Right lobe of liver (tissue), 6 donors: Measurements from ENCODE around the gene JAG1. TPM values are rescaled to one million over a fixed set of nuclear protein-coding genes. Genes with fewer than 3 reads are reported as not detected.

Experiments used
- ATAC-seq, 4 donors: fragments of 200-7000 bp; cut with Tn5 transposase; one replicate each; pipeline ENCODE4 v1.9.1; 2020; ENCODE audit warnings: mild to moderate bottlenecking in 4 of 4, moderate library complexity in 4 of 4
- DNase-seq, 3 donors: peaks; one replicate each; pipeline ENCODE4 v3.0.0-alpha.2; 2020
- H3K27ac ChIP-seq, 3 donors: fragments of 200-600 bp; one replicate each; pipeline ENCODE4 v1.8.0; 2022
- H3K27me3 ChIP-seq, 2 donors: fragments of 200-600 bp; one replicate each; pipeline ENCODE4 v1.8.0; 2022
- H3K36me3 ChIP-seq, 4 donors: fragments of 200-600 bp; sonication (generic) in 1 of 4; one replicate each; pipeline versions ENCODE4 v1.5.1 to v1.8.0; 2017 to 2022; ENCODE audit warnings: control low read depth in 1 of 4
- H3K4me1 ChIP-seq, 4 donors: fragments of 200-600 bp; sonication (generic) in 1 of 4; one replicate each; pipeline versions ENCODE4 v1.5.1 to v1.8.0; 2017 to 2022; ENCODE audit warnings: control low read depth in 1 of 4
- H3K4me3 ChIP-seq, 3 donors: fragments of 200-600 bp; one replicate each; pipeline ENCODE4 v1.8.0; 2022
- H3K9me3 ChIP-seq, 4 donors: fragments of 200-600 bp; sonication (generic) in 1 of 4; one replicate each; pipeline versions ENCODE4 v1.5.1 to v1.8.0; 2017 to 2022; ENCODE audit warnings: control low read depth in 1 of 4
- POLR2A ChIP-seq: fragments of 450-650 bp; IDR thresholded peaks from one replicate; pipeline ENCODE4 v1.6.1; 2017; ENCODE audit warnings: antibody characterized with exemption, mild to moderate bottlenecking
- WGBS: methylation state at CpG from one replicate; pipeline ENCODE4 v1.1.6; 2018; ENCODE audit warnings: low coverage, low lambda C conversion rate; ENCODE audit not compliant: insufficient coverage; ENCODE audit errors: missing lambda C conversion rate; 5-methylcytosine and 5-hydroxymethylcytosine counted together
- intact Hi-C, 2 donors: fragments of 100-400 bp; cut with DNase I; formaldehyde crosslinking; loops; one replicate each; pipeline versions ENCODE4 v1.11.2 to v1.14.1; 2022
- total RNA-seq, 6 experiments: library from RNA; depleted of rRNA in 2 of 6; stranded (reverse); fragments of >200 nt in 2 of 6; fragmentation: NEBNext Ultra II Directional in 3 of 6; extraction: Animal tissue kit (Norgen Biotek cat#: 25700) in 3 of 6; gene quantifications; one replicate each; pipeline versions ENCODE4 v1.1.0 to v1.2.4, GENCODE V29; 2016 to 2023
- TF ChIP-seq, protein P1 (sequence below), 4 donors: fragments of 200-600 bp in 3 of 4; fragments of 450-650 bp in 1 of 4; IDR thresholded peaks; one replicate each; pipeline versions ENCODE4 v1.5.1 to v1.8.0; 2016 to 2022; ENCODE audit warnings: antibody characterized with exemption in 4 of 4, mild to moderate bottlenecking in 2 of 4
- donor health status: DM: no; HTN: yes; CAD: no.
- donor health status: DM: no; HTN: no; CAD: no.
- donor health status: DM: no; HTN: no; CAD: no.
- donor health status: DM: no; HTN: yes; CAD: no.
- donor health status: DM: no; HTN: yes; CAD: no.

Gene JAG1
- total RNA-seq, 6 experiments from 2014 or later = 3.1 to 8.5 (median 6.7) TPM

DNA sequence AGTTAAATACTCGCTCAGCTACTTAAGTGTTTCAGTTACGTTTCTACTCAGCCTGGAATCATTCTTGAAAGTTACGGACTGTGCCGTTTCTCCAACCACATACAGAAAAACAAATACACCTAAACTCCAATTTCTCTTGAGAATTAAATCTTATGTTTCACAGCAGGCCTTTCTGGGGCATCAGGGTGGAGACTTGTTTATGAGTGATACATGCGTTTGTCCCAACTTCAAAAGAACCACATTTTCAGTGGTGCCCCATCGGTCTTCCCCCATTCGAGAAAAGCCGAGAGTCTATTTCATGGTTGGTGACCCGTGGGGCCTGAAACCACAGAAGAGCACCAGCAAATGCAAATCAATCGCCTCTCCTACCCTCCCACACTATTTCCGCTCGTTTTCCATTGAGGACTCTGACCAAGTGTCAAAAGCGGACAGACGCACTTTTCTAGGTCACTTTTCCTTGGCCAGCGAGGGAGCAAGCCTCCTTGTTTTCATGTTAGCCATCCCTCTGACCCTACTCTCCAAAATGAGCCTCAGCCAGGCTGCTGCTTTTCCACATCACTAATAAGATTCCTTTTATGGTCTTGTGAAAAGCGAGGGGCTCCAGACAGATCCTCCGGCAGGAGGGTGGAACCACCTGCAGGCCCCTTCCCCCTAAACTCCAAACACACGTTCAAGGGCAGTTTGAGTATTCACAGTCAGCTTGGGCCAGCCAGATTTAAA, 3.1 kb downstream of the JAG1 start:
- Histone ChIP-seq H3K36me3 (no peaks in the 10 kb centered on the region), H3K27me3 (no peaks in the 10 kb centered on the region), H3K9me3 (no peaks in the 10 kb centered on the region), H3K27ac (peak overlapping the region; percentile 15 to 96 (median 22)), H3K4me1 (no peaks in the 10 kb centered on the region), H3K4me3 (peak overlapping the region in 2 of 3 donors; percentile 7 to 69)
- DNase-seq (no peak), ATAC-seq (no peak)
- 71% methylated on average over 18 of the region's 18 CpGs for WGBS
- intact Hi-C loops = no loop called here
- TF ChIP-seq, protein P1, sequence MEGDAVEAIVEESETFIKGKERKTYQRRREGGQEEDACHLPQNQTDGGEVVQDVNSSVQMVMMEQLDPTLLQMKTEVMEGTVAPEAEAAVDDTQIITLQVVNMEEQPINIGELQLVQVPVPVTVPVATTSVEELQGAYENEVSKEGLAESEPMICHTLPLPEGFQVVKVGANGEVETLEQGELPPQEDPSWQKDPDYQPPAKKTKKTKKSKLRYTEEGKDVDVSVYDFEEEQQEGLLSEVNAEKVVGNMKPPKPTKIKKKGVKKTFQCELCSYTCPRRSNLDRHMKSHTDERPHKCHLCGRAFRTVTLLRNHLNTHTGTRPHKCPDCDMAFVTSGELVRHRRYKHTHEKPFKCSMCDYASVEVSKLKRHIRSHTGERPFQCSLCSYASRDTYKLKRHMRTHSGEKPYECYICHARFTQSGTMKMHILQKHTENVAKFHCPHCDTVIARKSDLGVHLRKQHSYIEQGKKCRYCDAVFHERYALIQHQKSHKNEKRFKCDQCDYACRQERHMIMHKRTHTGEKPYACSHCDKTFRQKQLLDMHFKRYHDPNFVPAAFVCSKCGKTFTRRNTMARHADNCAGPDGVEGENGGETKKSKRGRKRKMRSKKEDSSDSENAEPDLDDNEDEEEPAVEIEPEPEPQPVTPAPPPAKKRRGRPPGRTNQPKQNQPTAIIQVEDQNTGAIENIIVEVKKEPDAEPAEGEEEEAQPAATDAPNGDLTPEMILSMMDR (IDR thresholded peaks at IDR 0.05) = no peak
- TF ChIP-seq POLR2A = no peak

DNA sequence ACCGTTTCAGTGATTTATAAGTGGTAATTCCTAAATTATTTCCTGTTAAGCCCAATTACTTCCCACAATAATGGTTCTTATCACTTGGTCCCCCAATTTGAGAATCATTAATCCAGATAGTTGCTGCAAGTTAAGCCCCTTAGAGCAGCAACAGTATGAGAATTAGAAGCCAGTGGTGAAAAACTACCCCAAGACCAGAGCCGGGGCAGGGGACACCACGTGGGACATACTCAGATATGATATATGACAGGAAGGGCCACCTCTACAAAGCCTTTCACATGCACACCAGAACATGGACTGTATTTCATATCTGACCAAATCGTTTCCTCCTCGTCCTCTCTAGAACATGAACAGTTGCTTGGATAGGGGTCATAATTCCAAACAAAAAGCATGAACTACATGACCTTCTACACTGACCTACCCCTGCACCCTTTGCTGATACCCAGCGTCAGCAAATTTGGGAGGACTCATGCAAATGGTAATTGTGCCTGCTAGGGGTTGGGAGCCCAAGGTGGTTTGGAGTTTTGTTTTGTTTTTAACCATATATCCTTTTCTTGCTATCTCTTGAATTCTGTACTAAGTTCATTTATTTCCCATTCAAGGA, 3.9 kb downstream of the JAG1 start:
- no peak overlapping the region for H3K27ac ChIP-seq
- no peaks in the 10 kb centered on the region for H3K27me3 ChIP-seq
- intact Hi-C loops = no loop called here
- ATAC-seq = no peak
- H3K4me1 ChIP-seq = no peaks in the 10 kb centered on the region
- no peaks in the 10 kb centered on the region for H3K36me3 ChIP-seq
- WGBS = 53% methylated on average over 6 of the region's 6 CpGs
- no peaks in the 10 kb centered on the region for H3K9me3 ChIP-seq
- TF ChIP-seq, protein P1 (IDR thresholded peaks at IDR 0.05) = no peak
- TF ChIP-seq POLR2A = no peak
- H3K4me3 ChIP-seq = no peak overlapping the region
- DNase-seq = no peak

DNA sequence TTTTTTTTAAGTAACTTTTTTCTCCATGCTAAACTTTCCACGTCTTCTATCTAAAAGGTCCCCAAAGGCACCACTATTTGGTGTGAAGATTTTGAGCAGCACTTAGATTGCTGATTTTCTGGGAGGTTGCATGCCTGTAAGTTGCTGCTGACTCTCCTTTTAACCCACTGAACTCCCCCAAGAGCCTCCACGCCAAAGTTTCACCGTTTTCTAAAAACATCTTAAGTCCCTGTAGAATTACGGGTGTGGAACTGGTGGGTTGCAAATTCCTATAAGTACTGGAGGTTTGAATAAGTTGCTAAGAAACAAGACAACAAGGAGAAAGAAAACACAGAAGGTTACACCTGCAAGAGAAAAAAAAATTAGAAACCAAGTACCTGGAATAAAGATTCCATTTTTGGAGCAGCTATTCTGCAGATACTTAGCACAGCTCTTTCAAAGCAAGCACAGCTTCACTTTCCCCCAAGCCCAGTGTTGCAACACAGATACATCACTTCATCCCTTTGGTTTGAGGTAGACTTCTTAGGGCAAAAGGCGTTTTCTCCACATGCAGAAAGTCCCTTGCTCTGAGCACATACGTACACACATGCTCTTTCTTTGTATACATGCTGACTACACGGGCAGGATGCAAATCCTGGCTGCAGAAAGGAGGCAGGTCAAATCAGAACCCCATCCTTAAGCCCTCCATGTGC, 5.0 kb downstream of the JAG1 start:
- Histone ChIP-seq H3K4me3 (no peak overlapping the region), H3K27ac (no peak overlapping the region), H3K36me3 (no peaks in the 10 kb centered on the region), H3K4me1 (no peaks in the 10 kb centered on the region), H3K27me3 (no peaks in the 10 kb centered on the region), H3K9me3 (no peaks in the 10 kb centered on the region)
- intact Hi-C loops = no loop called here
- TF ChIP-seq, protein P1 (IDR thresholded peaks at IDR 0.05) = no peak
- TF ChIP-seq POLR2A = no peak
- WGBS = 80% methylated on average over 7 of the region's 7 CpGs
- DNase-seq (no peak), ATAC-seq (no peak)

DNA sequence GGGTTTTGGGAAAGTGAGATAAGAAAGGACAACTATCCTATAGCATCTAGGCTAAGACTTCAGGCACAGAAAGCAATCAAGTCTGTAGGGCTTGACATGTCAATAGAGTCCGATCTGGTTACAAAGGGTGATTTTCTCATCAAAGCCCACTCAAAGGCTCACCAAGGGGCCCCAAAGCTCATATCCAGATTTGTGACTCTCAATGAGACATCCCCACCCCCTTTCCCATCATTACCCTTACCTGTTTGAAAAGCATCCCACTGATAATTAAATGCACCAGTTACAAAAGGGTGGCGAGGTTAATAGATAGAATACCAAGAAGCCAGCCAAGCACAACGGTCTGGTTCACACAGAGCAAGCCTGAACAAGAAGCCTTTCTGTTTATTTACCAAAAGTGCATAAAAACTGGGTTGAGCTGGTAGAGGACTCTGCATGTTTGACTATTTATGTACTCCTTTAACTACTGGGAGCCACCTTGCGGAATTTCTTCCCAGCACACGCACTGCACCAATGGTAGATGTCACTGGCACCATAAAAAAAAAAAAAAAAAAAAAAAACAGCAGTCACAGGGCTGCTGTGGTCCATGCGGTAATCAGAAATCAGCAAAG, 6.1 kb downstream of the JAG1 start:
- intact Hi-C loops = no loop called here
- TF ChIP-seq, protein P1 (IDR thresholded peaks at IDR 0.05) = no peak
- TF ChIP-seq POLR2A = no peak
- no peak overlapping the region for H3K4me3 ChIP-seq
- 79% methylated on average over 5 of the region's 6 CpGs for WGBS
- no peak for DNase-seq
- no peaks in the 10 kb centered on the region for H3K27me3 ChIP-seq
- no peaks in the 10 kb centered on the region for H3K4me1 ChIP-seq
- H3K36me3 ChIP-seq = no peaks in the 10 kb centered on the region
- H3K9me3 ChIP-seq = no peaks in the 10 kb centered on the region
- no peak overlapping the region for H3K27ac ChIP-seq
- no peak for ATAC-seq
